ENCODE data around the gene EMC9. TPM values are rescaled to one million over a fixed set of nuclear protein-coding genes. Genes with fewer than 3 reads are reported as not detected.

EMC9 gene
- total RNA-seq, 4 donors from 2014 or later, result 8.8 to 14.4 (median 12.2) TPM

DNA sequence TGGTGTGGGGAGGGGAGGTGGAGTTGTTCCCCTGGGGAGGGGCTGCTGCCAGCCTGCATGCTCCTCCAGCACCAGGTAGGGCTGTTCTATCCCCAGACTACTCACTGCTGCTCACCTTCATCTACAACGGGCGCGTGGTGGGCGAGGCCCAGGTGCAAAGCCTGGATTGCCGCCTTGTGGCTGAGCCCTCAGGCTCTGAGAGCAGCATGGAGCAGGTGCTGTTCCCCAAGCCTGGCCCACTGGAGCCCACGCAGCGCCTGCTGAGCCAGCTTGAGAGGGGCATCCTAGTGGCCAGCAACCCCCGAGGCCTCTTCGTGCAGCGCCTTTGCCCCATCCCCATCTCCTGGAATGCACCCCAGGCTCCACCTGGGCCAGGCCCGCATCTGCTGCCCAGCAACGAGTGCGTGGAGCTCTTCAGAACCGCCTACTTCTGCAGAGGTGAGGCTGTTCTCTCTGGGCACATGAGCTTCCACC is 23.2 kb upstream of the EMC9 start:
- Histone ChIP-seq H3K9me3 (no peaks in the 10 kb centered on the region), H3K27me3 (no peaks in the 10 kb centered on the region), H3K36me3 (peaks cover 52 to 81% (median 72%) of the 10 kb centered on the region in 4 donors), H3K27ac (replicated peaks in 1 of 4) (no peak overlapping the region), H3K4me3 (no peak overlapping the region), H3K4me1 (peaks cover 27 to 48% (median 39%) of the 10 kb centered on the region in 4 donors)
- TF ChIP-seq POLR2AphosphoS5 (IDR thresholded peaks at IDR 0.05), result no peak
- TF ChIP-seq, protein P1, sequence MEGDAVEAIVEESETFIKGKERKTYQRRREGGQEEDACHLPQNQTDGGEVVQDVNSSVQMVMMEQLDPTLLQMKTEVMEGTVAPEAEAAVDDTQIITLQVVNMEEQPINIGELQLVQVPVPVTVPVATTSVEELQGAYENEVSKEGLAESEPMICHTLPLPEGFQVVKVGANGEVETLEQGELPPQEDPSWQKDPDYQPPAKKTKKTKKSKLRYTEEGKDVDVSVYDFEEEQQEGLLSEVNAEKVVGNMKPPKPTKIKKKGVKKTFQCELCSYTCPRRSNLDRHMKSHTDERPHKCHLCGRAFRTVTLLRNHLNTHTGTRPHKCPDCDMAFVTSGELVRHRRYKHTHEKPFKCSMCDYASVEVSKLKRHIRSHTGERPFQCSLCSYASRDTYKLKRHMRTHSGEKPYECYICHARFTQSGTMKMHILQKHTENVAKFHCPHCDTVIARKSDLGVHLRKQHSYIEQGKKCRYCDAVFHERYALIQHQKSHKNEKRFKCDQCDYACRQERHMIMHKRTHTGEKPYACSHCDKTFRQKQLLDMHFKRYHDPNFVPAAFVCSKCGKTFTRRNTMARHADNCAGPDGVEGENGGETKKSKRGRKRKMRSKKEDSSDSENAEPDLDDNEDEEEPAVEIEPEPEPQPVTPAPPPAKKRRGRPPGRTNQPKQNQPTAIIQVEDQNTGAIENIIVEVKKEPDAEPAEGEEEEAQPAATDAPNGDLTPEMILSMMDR (IDR thresholded peaks at IDR 0.05), result no peak
- no peak for TF ChIP-seq EP300 (IDR thresholded peaks at IDR 0.05)
- no peak for TF ChIP-seq POLR2A (IDR thresholded peaks at IDR 0.05; ENCODE audit: low read depth)
- intact Hi-C loops (cut with DNase I), result loop anchor here (5.0 kb wide), 1 partner anchor 57 kb away; no protein-coding TSS in a partner anchor
- 95% methylated on average over 9 of the region's 14 CpGs for WGBS
- no peak for DNase-seq (ENCODE audit: extremely low spot score)

DNA sequence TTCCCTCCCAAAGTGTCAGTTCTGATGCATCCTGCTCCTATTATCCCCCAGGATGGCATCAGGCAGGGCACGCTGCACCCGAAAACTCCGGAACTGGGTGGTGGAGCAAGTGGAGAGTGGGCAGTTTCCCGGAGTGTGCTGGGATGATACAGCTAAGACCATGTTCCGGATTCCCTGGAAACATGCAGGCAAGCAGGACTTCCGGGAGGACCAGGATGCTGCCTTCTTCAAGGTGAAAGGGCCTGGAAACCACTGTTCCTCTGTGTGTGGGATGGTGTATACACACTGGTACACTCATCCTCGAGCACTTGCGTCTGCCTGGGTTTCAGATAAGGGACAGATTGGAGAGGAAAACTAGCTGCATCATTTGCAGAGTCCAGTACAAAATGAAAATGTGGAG is 20.7 kb upstream of the EMC9 start:
- Histone ChIP-seq H3K4me1 (peaks cover 27 to 48% (median 39%) of the 10 kb centered on the region in 4 donors), H3K27me3 (no peaks in the 10 kb centered on the region), H3K27ac (replicated peaks in 1 of 4) (peak overlapping the region; percentile 88 to 92 (median 90)), H3K4me3 (peak overlapping the region; percentile 66 to 73 (median 69)), H3K36me3 (peaks cover 64 to 77% (median 72%) of the 10 kb centered on the region in 4 donors), H3K9me3 (no peaks in the 10 kb centered on the region)
- DNase-seq (ENCODE audit: extremely low spot score), result no peak
- WGBS, result no CpG with 5 or more reads among the region's 8 CpGs
- intact Hi-C loops (cut with DNase I), result loop anchor here (5.0 kb wide), 1 partner anchor 55 kb away; no protein-coding TSS in a partner anchor
- no peak for TF ChIP-seq POLR2A (IDR thresholded peaks at IDR 0.05; ENCODE audit: low read depth)

DNA sequence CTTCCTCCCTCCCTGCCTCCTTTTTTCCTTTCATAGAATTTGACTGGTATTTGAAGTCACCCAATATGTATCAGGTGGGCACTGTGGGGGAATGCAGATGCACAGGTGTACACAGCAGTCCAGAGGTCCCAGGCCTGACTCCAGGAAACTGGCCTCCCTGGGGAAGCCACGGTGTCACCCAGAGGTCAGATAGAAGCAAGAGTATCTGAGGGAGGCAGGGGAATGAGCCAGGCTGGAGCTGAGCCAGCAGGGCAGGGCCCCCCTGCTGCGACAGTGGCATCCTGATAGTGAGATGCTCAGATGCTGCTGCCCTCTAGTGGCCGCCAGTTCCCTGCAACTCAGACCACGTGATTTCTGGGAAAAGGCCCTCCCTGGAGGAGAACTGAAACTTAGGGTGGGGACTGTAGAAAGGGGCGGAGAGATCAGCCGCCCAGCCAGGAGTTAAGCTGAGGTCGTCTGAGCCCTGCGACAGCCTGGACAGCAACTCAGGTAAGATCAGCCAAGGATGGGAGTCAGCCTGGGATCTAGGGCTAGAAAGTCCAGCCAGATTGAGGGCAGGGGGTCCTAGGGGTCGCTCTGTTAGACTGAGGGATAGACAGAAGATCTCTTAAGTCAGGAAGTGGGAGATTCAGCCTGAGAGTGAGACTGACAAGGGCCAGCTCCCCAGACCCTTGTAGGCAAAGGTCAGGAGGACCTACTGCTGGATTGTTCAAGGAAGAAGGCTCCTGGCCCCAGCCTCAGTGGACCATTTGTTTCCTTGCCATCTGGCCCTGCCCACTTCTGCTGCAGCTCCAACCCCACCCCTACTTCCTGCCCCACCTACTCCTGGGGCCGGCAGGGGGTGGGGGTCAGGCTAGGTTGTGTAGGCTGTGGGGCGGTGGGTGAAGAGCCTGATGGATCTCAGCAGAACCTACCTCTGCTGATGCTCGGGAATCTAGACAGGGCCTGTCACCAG is 19.7 kb upstream of the EMC9 start, which contains the start of gene IRF9:
TSS of gene IRF9 (plus strand) at position 416 of the 955 bp plus-strand sequence. CDS start 880 bp downstream, outside the sequence.
- peaks cover 27 to 48% (median 39%) of the 10 kb centered on the region in 4 donors for H3K4me1 ChIP-seq
- peak; percentile 99 for DNase-seq (ENCODE audit: extremely low spot score)
- H3K27ac ChIP-seq (replicated peaks in 1 of 4), result peak within 1 kb of the TSS; percentile 88 to 92 (median 90)
- intact Hi-C loops (cut with DNase I), result loop anchor here (5.0 kb wide), 1 partner anchor 54 kb away; no protein-coding TSS in a partner anchor
- H3K4me3 ChIP-seq, result peak within 1 kb of the TSS; percentile 66 to 73 (median 69)
- H3K36me3 ChIP-seq, result peaks cover 64 to 77% (median 72%) of the 10 kb centered on the region in 4 donors
- no peaks in the 10 kb centered on the region for H3K9me3 ChIP-seq
- no peaks in the 10 kb centered on the region for H3K27me3 ChIP-seq
- TF ChIP-seq POLR2A (IDR thresholded peaks at IDR 0.05; ENCODE audit: low read depth), result no peak
- no peak for TF ChIP-seq EP300 (IDR thresholded peaks at IDR 0.05)
- TF ChIP-seq, protein P1 (IDR thresholded peaks at IDR 0.05), result peak in 2 of 3 experiments; percentile 94 to 95
- TF ChIP-seq POLR2AphosphoS5 (IDR thresholded peaks at IDR 0.05), result peak; percentile 90 to 98
- 0% methylated on average over 12 of the region's 12 CpGs for WGBS

- TF ChIP-seq EP300 (IDR thresholded peaks at IDR 0.05) (no peak), POLR2A (IDR thresholded peaks at IDR 0.05; ENCODE audit: low read depth) (no peak), POLR2AphosphoS5 (IDR thresholded peaks at IDR 0.05) (no peak)
- TF ChIP-seq, protein P1 (IDR thresholded peaks at IDR 0.05), result no peak
- DNase-seq (ENCODE audit: extremely low spot score), result no peak
- WGBS, result 86% methylated on average over 1 of the region's 4 CpGs
- Histone ChIP-seq H3K27me3 (no peaks in the 10 kb centered on the region), H3K4me1 (peaks cover 27 to 48% (median 39%) of the 10 kb centered on the region in 4 donors), H3K4me3 (peak overlapping the region in 1 of 4 donors; percentile 66), H3K27ac (replicated peaks in 1 of 4) (peak overlapping the region; percentile 88 to 92 (median 90)), H3K9me3 (no peaks in the 10 kb centered on the region), H3K36me3 (peaks cover 64 to 77% (median 72%) of the 10 kb centered on the region in 4 donors)
- intact Hi-C loops (cut with DNase I), result loop anchor here (5.0 kb wide), 1 partner anchor 53 kb away; no protein-coding TSS in a partner anchor
Measured at GRCh38 chr14:24160499-24160849, 19.1 kb upstream of the EMC9 start.
